NCI-H524 treated with DMSO at 0.1 percent for 48 hours (cell line): ENCODE measurements around the gene CHID1.
A peak's percentile ranks its signal among the peaks of the same experiment; 100 is the strongest.

Experiments used
- DNase-seq: peaks from one replicate; lab custom pipeline; 2025; lab: John Stamatoyannopoulos, UW

Gene CHID1

DNA sequence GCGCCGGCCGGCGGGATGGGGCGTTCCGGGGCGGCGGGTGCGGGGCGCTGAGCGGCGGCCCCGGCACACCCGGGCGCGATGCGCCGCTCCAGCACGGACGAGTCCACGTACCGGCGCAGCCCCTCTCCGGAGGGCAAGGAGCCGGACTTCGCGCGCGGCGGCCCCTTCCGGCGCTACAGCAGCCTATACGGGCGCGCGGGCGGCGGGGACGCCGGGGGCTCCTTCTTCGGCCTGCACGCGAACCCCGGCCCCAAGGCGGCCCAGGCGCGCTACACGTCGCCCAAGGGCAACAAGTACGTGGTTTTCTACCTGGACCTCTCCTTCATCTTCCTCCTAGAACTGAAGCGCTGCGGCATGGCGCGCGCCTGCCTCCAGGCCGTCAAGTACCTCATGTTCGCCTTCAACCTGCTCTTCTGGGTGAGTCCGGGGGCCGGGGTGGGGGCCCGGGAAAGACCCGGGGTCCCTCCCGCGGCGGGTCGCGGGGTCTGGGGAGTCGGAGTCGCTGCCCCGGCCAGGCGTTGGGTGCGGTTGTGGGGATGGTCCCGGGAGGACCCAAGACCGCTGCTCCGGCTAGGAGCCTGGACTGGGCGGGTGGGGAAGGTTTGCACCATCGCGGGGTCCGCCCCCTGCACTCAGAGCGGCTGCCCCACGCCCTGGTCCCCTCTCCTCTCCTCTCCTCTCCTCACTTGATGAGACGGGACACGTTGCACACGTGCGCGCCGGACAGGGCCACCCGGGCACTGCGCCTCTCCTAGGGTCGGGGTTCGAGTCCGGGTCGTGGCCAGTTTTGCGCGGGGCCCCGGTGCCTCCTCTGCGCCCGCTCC, 60.4 kb downstream of the CHID1 start:
- DNase-seq: no peak

GRCh38 chr11:849104-849824, 61.3 kb downstream of the CHID1 start:
- no peak for DNase-seq

- DNase-seq: no peak
Measured at GRCh38 chr11:848380-848931, 62.2 kb downstream of the CHID1 start.

DNA sequence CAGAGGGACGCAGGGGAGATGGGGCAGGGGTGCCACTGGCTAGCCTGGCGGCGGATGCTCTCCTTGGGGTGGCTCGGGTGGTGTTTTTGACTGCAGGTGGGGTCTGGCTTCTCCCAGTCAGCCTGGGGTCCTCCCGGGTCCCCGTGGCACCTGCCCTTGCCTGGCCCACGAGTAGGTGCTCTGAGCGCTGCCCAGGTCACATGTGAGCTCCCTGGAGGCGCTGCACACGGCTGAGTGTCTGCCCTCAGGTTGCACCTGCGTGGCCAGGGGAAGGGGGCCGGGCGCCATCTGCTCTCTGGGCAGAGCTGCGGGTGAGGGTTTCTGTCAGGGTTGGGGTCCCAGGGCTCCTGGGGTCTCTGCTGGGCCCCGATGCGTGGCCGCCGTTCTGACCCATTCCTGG, 62.7 kb downstream of the CHID1 start:
- DNase-seq: no peak

DNA sequence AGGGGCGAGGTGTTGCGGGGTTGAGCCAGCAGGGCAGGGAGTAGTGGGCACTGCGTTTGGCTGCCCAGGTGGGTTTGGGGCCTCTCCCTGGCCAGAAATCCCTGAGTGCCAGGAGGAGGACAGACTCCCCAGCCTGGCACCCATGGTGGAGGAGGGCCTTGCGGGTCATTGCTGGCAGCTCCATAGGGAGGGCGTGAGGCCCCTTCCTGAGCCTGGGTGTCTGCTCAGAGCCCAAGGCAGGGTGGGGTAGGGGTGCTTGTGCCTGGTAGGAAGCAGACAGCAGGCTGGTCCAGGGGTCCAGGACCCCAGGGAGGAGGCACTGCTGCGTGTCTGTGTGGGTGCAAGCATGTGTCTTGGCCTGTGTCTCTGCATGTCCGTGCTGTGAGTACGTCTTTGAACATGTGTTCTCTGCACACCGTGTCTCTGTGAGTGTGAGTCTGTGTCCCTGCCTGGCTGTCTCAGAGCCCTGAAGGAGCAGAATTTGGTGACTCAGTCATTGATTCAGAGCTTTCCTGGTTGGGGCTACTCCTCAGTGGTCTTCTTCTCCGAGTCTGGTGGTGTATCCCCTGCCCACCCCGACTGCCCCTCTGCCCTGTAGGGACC, 64.0 kb downstream of the CHID1 start:
- DNase-seq: no peak

DNA sequence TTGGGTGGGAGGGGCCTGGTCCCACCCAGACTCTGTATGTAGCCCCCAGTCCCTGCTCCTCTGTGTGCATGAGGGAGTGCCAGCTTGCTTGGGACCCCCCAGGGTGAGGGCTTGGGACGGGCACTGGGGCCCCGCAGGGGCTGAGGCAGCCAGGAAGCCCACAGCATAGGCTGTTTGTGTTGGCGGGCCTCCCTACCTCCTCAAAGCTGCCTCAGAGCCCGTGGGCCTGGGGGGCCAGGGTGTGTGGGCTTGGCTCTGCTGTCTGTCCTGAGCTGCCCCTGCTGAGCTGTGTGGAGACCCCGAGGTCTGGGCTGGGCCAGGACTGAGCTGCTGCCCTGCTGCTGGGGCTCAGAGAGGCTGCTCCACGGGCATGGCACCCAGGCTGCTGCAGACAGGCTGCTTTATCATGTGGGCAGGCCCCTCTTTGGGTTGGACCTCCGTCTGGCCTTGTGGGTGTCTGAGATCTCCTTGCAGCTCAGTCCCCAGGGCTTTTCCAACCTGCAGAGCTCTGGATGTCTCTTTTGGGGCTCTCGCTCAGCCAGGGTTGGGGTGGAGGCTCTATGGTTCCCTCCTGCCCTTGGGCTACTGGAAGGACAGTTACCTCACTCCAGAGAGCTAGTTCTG, 64.6 kb downstream of the CHID1 start:
- no peak for DNase-seq

DNA sequence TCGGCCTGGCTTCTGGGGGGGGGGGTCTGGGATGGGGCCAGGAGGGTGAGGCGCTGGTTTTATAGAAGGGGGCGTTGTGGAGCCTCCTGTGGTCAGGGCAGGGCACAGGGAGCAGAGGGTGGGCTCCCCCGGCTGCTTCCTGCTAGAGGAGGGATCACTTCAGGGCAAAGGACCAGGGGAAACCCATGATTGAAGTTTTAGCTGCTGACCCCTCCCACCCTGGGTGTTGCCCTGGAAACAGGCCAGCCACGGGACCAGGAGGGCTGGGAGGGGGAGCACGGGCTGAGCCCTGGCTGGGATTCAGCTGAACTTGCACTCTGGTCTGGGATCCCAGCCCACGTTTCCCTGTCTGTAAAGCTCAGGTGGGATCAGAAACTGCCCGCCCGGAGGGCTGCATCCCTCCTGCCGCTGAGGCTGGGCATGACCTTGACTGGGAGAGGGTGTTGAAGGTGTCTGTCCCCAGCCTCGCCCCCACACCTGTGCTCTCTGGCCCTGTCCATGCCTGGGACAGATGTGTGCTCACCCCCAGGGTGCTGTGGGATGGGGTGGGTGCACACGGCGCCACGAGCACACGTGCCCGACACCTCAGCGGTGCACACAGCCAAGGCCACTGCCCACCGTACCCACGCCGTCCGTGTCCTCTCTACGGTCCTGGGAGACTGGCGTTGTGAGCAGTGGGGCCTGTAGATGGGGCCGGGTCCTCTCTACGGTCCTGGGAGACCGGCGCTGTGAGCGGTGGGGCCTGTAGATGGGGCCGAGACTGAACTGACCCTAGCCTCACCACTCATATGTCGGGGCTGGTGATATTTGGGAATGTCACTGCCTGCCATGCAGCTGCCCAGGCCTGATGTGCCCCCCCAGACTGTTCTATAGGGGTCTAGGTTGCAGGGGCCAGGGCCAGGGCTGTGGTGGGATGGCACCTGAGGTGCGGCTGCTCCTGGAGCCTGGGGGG, 65.6 kb downstream of the CHID1 start:
- DNase-seq: no peak

DNA sequence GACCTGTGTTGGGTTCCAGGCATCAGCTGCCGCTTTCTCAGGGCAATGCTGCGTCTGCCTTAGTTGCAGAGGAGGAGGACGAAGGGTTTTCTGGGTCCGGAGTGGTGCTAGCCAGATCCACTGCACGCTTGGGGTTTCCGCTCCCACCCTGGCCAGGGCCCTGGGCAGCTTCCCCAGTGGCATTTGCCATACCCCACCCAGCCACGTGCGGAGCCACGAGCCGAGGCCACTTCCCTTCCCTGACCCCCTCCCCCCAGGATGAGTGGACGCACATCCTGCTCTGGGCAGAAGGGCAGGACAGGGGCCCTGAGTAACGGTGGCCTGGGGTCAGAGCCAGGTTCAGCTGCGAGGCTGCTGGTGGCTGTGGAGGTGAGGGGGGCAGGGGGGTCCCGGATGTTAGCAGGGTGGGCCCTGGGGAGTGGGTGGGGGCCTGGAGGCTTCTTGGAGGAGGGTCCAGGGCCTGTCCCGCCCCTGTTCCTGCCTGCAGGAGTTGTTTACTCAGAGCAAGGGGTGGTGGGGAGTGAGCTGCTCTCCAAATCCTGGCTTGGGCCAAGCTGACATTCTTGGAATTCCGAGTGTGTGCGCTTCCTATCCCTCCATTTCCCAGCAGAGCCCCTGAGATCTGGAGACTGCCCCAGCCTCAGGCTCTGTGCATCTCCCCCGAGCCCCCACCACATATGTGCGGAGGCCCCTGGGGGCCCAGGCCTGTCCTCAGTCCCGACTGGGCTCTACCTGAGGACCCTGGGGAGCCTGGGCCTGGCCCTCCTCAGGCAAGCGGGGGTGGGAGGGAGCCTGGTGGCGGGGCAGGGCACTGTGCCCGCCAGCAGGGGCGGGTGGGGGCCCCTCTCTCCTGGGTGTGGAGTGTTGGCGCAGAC, 66.6 kb downstream of the CHID1 start:
- no peak for DNase-seq

- no peak for DNase-seq
Measured at GRCh38 chr11:843086-843734, 67.4 kb downstream of the CHID1 start.

- DNase-seq: no peak
Measured at GRCh38 chr11:842370-843002, 68.1 kb downstream of the CHID1 start, which contains the start of the genes POLR2L and TSPAN4. TSS of gene POLR2L (minus strand) at chr11:842529. CDS start at chr11:842508, 21 bp downstream. TSS of gene TSPAN4 (plus strand) at chr11:842852. CDS start at chr11:850305, 7,453 bp downstream.

GRCh38 chr11:841981-842369, 68.6 kb downstream of the CHID1 start:
- no peak for DNase-seq

GRCh38 chr11:839875-840617, 70.6 kb downstream of the CHID1 start:
- DNase-seq: no peak

- DNase-seq: no peak
Measured at GRCh38 chr11:839280-839623, 71.4 kb downstream of the CHID1 start.

DNA sequence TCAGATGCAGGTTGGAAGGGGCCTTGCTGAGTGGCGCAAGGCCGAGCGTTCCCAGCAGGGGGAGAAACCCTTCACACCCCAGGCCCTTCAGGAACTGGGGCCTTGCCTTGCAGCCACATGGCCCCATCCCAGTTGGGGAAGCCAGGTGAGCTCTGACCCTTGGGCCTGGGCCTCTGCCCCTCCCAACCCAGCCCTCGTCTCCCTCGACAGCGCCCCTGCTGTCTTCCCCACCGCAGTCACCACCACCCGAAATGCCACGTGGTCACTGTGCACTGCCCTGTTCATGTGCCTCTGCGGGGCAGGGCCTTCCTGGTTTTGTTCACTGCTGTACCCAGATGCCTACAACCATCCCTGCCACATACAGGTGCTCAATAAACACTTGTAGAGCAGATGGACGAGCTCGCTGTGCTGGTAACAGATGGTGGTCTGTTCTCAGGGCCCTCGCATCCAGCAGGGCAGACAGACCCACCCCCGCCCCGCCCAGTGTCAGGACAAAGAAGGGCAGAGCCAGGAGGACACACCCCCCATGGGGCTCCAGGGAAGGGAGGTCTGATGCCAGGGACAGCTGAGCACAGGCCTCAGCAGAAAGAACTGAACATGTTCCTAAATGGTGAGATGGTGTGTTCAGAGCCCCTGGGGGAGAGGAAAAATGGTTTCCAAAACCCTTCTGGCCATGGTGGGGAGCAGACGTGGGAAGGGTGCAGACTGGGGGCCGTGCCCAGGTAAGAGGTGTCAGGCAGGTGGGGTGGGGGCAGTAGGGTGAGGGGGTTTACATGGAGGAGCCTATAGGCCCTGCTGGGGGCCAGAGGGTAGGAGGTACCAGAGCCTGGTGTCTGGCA, 72.0 kb downstream of the CHID1 start:
- peak; percentile 79 for DNase-seq

- no peak for DNase-seq
Measured at GRCh38 chr11:837990-838307, 72.7 kb downstream of the CHID1 start.

GRCh38 chr11:837189-837989, 73.2 kb downstream of the CHID1 start:
- no peak for DNase-seq

- DNase-seq: no peak
Measured at GRCh38 chr11:836700-837099, 73.9 kb downstream of the CHID1 start.
